Endothelial cell of umbilical vein (primary cell): Measurements from ENCODE around the gene KCNIP1. TPM values are rescaled to one million over a fixed set of nuclear protein-coding genes. Genes with fewer than 3 reads are reported as not detected.

ENCODE experiments used
- BruUV-seq: library from RNA; stranded (reverse); fragments of 400-500 nt; replicated peaks from 2 replicates; lab custom pipeline; 2021; lab: Mats Ljungman, UMichigan
- CTCF ChIA-PET: fragments of 300-600, 350-600 bp; sonication (Branson Sonifier 250); formaldehyde crosslinking; loops from one replicate; lab custom pipeline; 2021; ENCODE audit warnings: antibody characterized with exemption, inconsistent platforms; lab: Charles Lee
- POLR2A ChIA-PET: fragments of 300-600, 350-600 bp; sonication (Branson Sonifier 250); formaldehyde crosslinking; loops from one replicate; lab custom pipeline; 2021; ENCODE audit warnings: antibody characterized with exemption, inconsistent platforms; lab: Charles Lee
- DNase-seq: peaks from one replicate; pipeline ENCODE4 v3.0.0-alpha.2; 2011; ENCODE audit warnings: low read depth, low spot score
- FAIRE-seq: peaks from 2 replicates; lab custom pipeline; 2011; peaks lifted over from hg19 to GRCh38; lab: Jason Lieb, UNC
- H2AFZ ChIP-seq: 2 replicates; pipeline ENCODE4 v1.6.0; 2012; ENCODE audit warnings: low read depth, low read length, control low read depth, inconsistent platforms
- H3K27ac ChIP-seq: 2 replicates; pipeline ENCODE4 v1.5.1; 2011; ENCODE audit warnings: low read depth, mild to moderate bottlenecking, control low read depth, low read length, moderate library complexity; ENCODE audit not compliant: insufficient read depth
- H3K27me3 ChIP-seq, 2 experiments: 2 replicates each; pipeline versions ENCODE4 v1.6.0 to v1.6.1; 2011; ENCODE audit warnings: low read length in 2 of 2, mixed read lengths in 1 of 2; ENCODE audit not compliant: control insufficient read depth in 2 of 2, insufficient read depth in 2 of 2
- H3K36me3 ChIP-seq, 2 experiments: 2 replicates in 1 of 2; 3 replicates in 1 of 2; pipeline ENCODE4 v1.5.1; 2011; ENCODE audit warnings: low read length in 2 of 2, mild to moderate bottlenecking in 1 of 2, moderate library complexity in 1 of 2; ENCODE audit not compliant: control insufficient read depth in 2 of 2, insufficient read depth in 2 of 2; ENCODE audit errors: extremely low read depth in 1 of 2
- H3K4me1 ChIP-seq: 3 replicates; pipeline ENCODE4 v1.5.1; 2011; ENCODE audit warnings: mild to moderate bottlenecking, low read length; ENCODE audit not compliant: control insufficient read depth, insufficient read depth; ENCODE audit errors: extremely low read depth
- H3K4me2 ChIP-seq: 2 replicates; pipeline ENCODE4 v1.6.1; 2011; ENCODE audit warnings: low read length, control low read depth, mixed read lengths; ENCODE audit not compliant: insufficient read depth
- H3K4me3 ChIP-seq, 3 experiments: fragments of 200-600 bp in 1 of 3; sonication (generic), shearing (Covaris generic) in 1 of 3; replicated peaks in 1 of 3; 2 replicates each; pipeline ENCODE4 v1.5.1; 2011 to 2016; ENCODE audit warnings: control low read depth in 3 of 3, low read length in 3 of 3, mild to moderate bottlenecking in 2 of 3, inconsistent platforms in 1 of 3, low read depth in 1 of 3, moderate library complexity in 1 of 3; ENCODE audit not compliant: insufficient read depth in 1 of 3
- H3K79me2 ChIP-seq: 2 replicates; pipeline ENCODE4 v1.6.0; 2012; ENCODE audit warnings: low read length, inconsistent platforms; ENCODE audit not compliant: control insufficient read depth, insufficient read depth
- H3K9ac ChIP-seq: replicated peaks from 2 replicates; pipeline ENCODE3; 2011; ENCODE audit warnings: low read length, control low read depth; ENCODE audit not compliant: insufficient read depth; ENCODE audit errors: extremely low read depth
- H3K9me1 ChIP-seq: replicated peaks from 3 replicates; pipeline ENCODE4 v1.6.0; 2011; ENCODE audit warnings: mild to moderate bottlenecking, low read length; ENCODE audit not compliant: control insufficient read depth, insufficient read depth; ENCODE audit errors: extremely low read depth
- H3K9me3 ChIP-seq: replicated peaks from 2 replicates; pipeline ENCODE4 v1.5.1; 2012; ENCODE audit warnings: low read length, inconsistent platforms; ENCODE audit not compliant: control insufficient read depth, insufficient read depth
- H4K20me1 ChIP-seq: replicated peaks from 2 replicates; pipeline ENCODE3; 2011; ENCODE audit warnings: mild to moderate bottlenecking, low read length; ENCODE audit not compliant: control insufficient read depth, insufficient read depth; ENCODE audit errors: extremely low read depth
- CTCF ChIP-seq, 2 donors: IDR thresholded peaks; 1 replicate in 1 of 2; 2 replicates in 1 of 2; pipeline ENCODE4 v1.5.1; 2011; ENCODE audit warnings: low read length in 2 of 2, mild to moderate bottlenecking in 2 of 2, moderate library complexity in 2 of 2, control low read depth in 1 of 2, inconsistent platforms in 1 of 2, low read depth in 1 of 2; ENCODE audit not compliant: insufficient read depth in 1 of 2; ENCODE audit errors: extremely low read depth in 1 of 2
- EZH2 ChIP-seq: IDR thresholded peaks from 2 replicates; pipeline ENCODE4 v1.6.1; 2012; ENCODE audit warnings: borderline replicate concordance, low read depth, mild to moderate bottlenecking, moderate library complexity, low read length, inconsistent platforms; ENCODE audit not compliant: severe bottlenecking
- FOS ChIP-seq: IDR thresholded peaks from 2 replicates; pipeline ENCODE4 v1.6.1; 2011; ENCODE audit warnings: mild to moderate bottlenecking, low read length, moderate library complexity, borderline replicate concordance; ENCODE audit not compliant: insufficient read depth
- GATA2 ChIP-seq: IDR thresholded peaks from 2 replicates; pipeline ENCODE4 v1.7.0; 2011; ENCODE audit warnings: low read depth, mild to moderate bottlenecking, moderate library complexity, mixed read lengths, low read length; ENCODE audit not compliant: insufficient read length, insufficient read depth
- JUN ChIP-seq: IDR thresholded peaks from 2 replicates; pipeline ENCODE4 v1.6.1; 2011; ENCODE audit warnings: borderline replicate concordance, low read depth; ENCODE audit not compliant: insufficient read length, insufficient read depth
- MAX ChIP-seq: IDR thresholded peaks from 2 replicates; pipeline ENCODE4 v1.6.1; 2011; ENCODE audit not compliant: insufficient read depth, insufficient read length
- MYC ChIP-seq: IDR thresholded peaks from one replicate; pipeline ENCODE4 v1.6.1; 2011; ENCODE audit warnings: mild to moderate bottlenecking, low read depth, low read length
- POLR2A ChIP-seq: IDR thresholded peaks from 2 replicates; pipeline ENCODE4 v1.6.1; 2012; ENCODE audit warnings: low read depth, mild to moderate bottlenecking, control low read depth, low read length
- POLR2AphosphoS5 ChIP-seq: IDR thresholded peaks from 2 replicates; pipeline ENCODE4 v1.6.1; 2012; ENCODE audit warnings: low read depth, mild to moderate bottlenecking, control low read depth, low read length, moderate library complexity; ENCODE audit not compliant: insufficient read depth
- dilution Hi-C: fragments of 300-500 bp; cut with MboI; formaldehyde crosslinking; loops from one replicate; pipeline ENCODE4 v1.15.0; 2019; ENCODE audit warnings: low sequenced_read_pairs; ENCODE audit not compliant: extremely low pct_ligation_motif_present
- intact Hi-C: fragments of 100-400 bp; cut with micrococcal nuclease; formaldehyde crosslinking; loops from one replicate; pipeline ENCODE4 v1.10.0; 2022
- polyA plus RNA-seq, 4 experiments: library from polyadenylated mRNA; depleted of rRNA in 3 of 4; stranded (reverse) in 3 of 4; unstranded in 1 of 4; fragments of >200 nt; gene quantifications; 2 replicates each; pipeline versions ENCODE4 v1.2.1 to v1.2.3, GENCODE V29; 2011 to 2012; ENCODE audit warnings: missing spikeins in 1 of 4
- total RNA-seq: library from RNA; stranded (reverse); gene quantifications from 2 replicates; pipeline ENCODE4 v1.2.3, GENCODE V29; 2021

KCNIP1 gene
- total and polyA plus RNA-seq, 2 donors (not counting 3 experiments of a cell fraction or from before 2014, with no cell fraction given) = 0.15 TPM; not detected in 1

- H3K27me3 ChIP-seq = no peaks in the 10 kb centered on the region
- BruUV-seq = no TSS peak
- H3K9ac ChIP-seq = no peak overlapping the region
- no peaks in the 10 kb centered on the region for H3K9me1 ChIP-seq
- peaks cover 33% of the 10 kb centered on the region for H3K4me1 ChIP-seq
- no peaks in the 10 kb centered on the region for H4K20me1 ChIP-seq
- H2AFZ ChIP-seq = no peak overlapping the region
- H3K9me3 ChIP-seq = no peaks in the 10 kb centered on the region
- intact Hi-C loops (no loop called here), dilution Hi-C loops (no loop called here)
- H3K4me3 ChIP-seq = no peak overlapping the region
- H3K4me2 ChIP-seq = no peak overlapping the region
- ChIA-PET CTCF (interaction anchor here (1.1 to 3.0 kb wide), 6 partner anchors 10 to 164 kb away, joined by 4 to 17 read pairs (median 8); no protein-coding TSS in a partner anchor), POLR2A (no interaction called here)
- no peaks in the 10 kb centered on the region for H3K36me3 ChIP-seq
- no peak for FAIRE-seq
- H3K79me2 ChIP-seq = no peaks in the 10 kb centered on the region
- H3K27ac ChIP-seq = no peak overlapping the region
- TF ChIP-seq JUN (no peak), POLR2AphosphoS5 (no peak), EZH2 (no peak), GATA2 (no peak), CTCF (IDR thresholded peaks at IDR 0.05; ENCODE audit: extremely low read depth in 1 of 2, insufficient read depth in 1 of 2, low read depth in 1 of 2, low read length in 2 of 2) (no peak), MYC (no peak), POLR2A (no peak), FOS (no peak), MAX (no peak)
- no peak for DNase-seq
Observed at GRCh38 chr5:170469414-170469813, 34.4 kb upstream of the KCNIP1 start.
